Measurements from ENCODE around the gene CAPN10. TPM values are rescaled to one million over a fixed set of nuclear protein-coding genes. Genes with fewer than 3 reads are reported as not detected.
A peak's percentile ranks its signal among the peaks of the same experiment; 100 is the strongest.

Gene CAPN10
- total RNA-seq, 1 experiment from 2014 or later = 47.4 TPM

- no peak within 1 kb of the TSS for H3K4me2 ChIP-seq (ENCODE audit: insufficient read depth, insufficient read length, low read length)
- H2BK120ac ChIP-seq (ENCODE audit: low read depth, low read length, poor library complexity, severe bottlenecking) = no peak within 1 kb of the TSS
- H3K4me1 ChIP-seq (ENCODE audit: insufficient read depth, low read length) = no peaks in the 10 kb centered on the region
- H3K9me3 ChIP-seq (ENCODE audit: control insufficient read depth, low read depth, low read length) = no peaks in the 10 kb centered on the region
- H4K20me1 ChIP-seq (ENCODE audit: control insufficient read depth, insufficient read depth, insufficient read length) = no peaks in the 10 kb centered on the region
- H2AK5ac ChIP-seq (ENCODE audit: insufficient read length, low read length) = no peak within 1 kb of the TSS
- no peak within 1 kb of the TSS for H3K56ac ChIP-seq (ENCODE audit: insufficient read length, low read depth, low read length)
- TF ChIP-seq CTCF (conservative IDR thresholded peaks at IDR 0.05) = no peak
- no CpG with 5 or more reads among the region's 47 CpGs for WGBS (ENCODE audit: extremely low coverage, insufficient read length, low lambda C conversion rate)
- no peak within 1 kb of the TSS for H4K91ac ChIP-seq (ENCODE audit: insufficient read length, low read depth, low read length)
- peaks cover 20 to 23% of the 10 kb centered on the region in 2 experiments for H3K4me1 Mint-ChIP-seq
- H3K18ac ChIP-seq (ENCODE audit: insufficient read length, low read depth, low read length) = peak within 1 kb of the TSS; percentile 63
- no peak within 1 kb of the TSS for H3T11ph ChIP-seq (ENCODE audit: low read length)
- H2AFZ ChIP-seq (ENCODE audit: low read length) = no peak within 1 kb of the TSS
- no peak within 1 kb of the TSS for H3K27ac ChIP-seq (ENCODE audit: insufficient read length, low read depth, low read length)
- no peak within 1 kb of the TSS; a peak in 1 of 7 replicates for H3K27ac Mint-ChIP-seq
- H3K79me1 ChIP-seq (ENCODE audit: insufficient read depth, low read depth, low read length, poor library complexity, severe bottlenecking) = no peaks in the 10 kb centered on the region
- H2BK12ac ChIP-seq (ENCODE audit: insufficient read length, low read depth, low read length) = no peak within 1 kb of the TSS
- H3K23ac ChIP-seq (ENCODE audit: insufficient read length, low read depth, low read length) = no peak within 1 kb of the TSS
- H4K8ac ChIP-seq (replicated peaks; ENCODE audit: insufficient read length, low read depth, low read length) = no peak within 1 kb of the TSS
- no peak within 1 kb of the TSS for H2BK20ac ChIP-seq (ENCODE audit: low read depth, low read length, poor library complexity, severe bottlenecking)
- no peak within 1 kb of the TSS for H2BK5ac ChIP-seq (ENCODE audit: insufficient read length, low read length)
- peaks cover 3% of the 10 kb centered on the region for H3K23me2 ChIP-seq (ENCODE audit: insufficient read length, low read depth, low read length, poor library complexity, severe bottlenecking)
- H3K27me3 ChIP-seq (ENCODE audit: insufficient read depth, low read length) = peaks cover 5% of the 10 kb centered on the region; the same call in 1 of the 2 replicates
- DNase-seq = peak; percentile 92
- H3K14ac ChIP-seq (ENCODE audit: insufficient read depth, low read length) = peak within 1 kb of the TSS; percentile 52; the same call in 1 of the 2 replicates
- H3K4me3 Mint-ChIP-seq = peak within 1 kb of the TSS; percentile 44 to 76
- no peak within 1 kb of the TSS for H4K5ac ChIP-seq (ENCODE audit: insufficient read length, low read depth, low read length)
- H3K79me2 ChIP-seq (ENCODE audit: insufficient read depth, low read length) = no peaks in the 10 kb centered on the region
- peaks cover 2 to 4% (median 3%) of the 10 kb centered on the region in 3 experiments; a peak in 4 of 7 replicates for H3K36me3 Mint-ChIP-seq (ENCODE audit: insufficient read depth in 1 of 3, low read depth in 3 of 3)
- no peak within 1 kb of the TSS for H3K4ac ChIP-seq (ENCODE audit: low read depth, low read length)
- peaks cover 21% of the 10 kb centered on the region for H3K27me3 Mint-ChIP-seq (ENCODE audit: low read depth)
- H2BK15ac ChIP-seq (ENCODE audit: low read depth, low read length) = no peak within 1 kb of the TSS
- H3K9me3 Mint-ChIP-seq = no peaks in the 10 kb centered on the region; a peak in 1 of 5 replicates
- no peak within 1 kb of the TSS for H3K9ac ChIP-seq (ENCODE audit: extremely low read depth, insufficient read length, low read length)
Measured at GRCh38 chr2:240557808-240558207, 28.7 kb upstream of the CAPN10 start, which contains the start of gene ANKMY1. ANKMY1 (minus strand) TSS chr2:240557988; CDS start chr2:240557335, 653 bp downstream.
